Mucosa of descending colon (tissue), 3 donors: ENCODE measurements around the gene DTX1. TPM values are rescaled to one million over a fixed set of nuclear protein-coding genes. Genes with fewer than 3 reads are reported as not detected.

Source experiments
- ATAC-seq: fragments of 200-7000 bp; cut with Tn5 transposase; one replicate; pipeline ENCODE4 v1.9.1; 2020; ENCODE audit warnings: mild to moderate bottlenecking, moderate library complexity
- DNase-seq, 3 donors: peaks; one replicate each; pipeline ENCODE4 v3.0.0-alpha.2; 2020
- H3K36me3 ChIP-seq: fragments of 200-600 bp; one replicate; pipeline ENCODE4 v1.8.0; 2021; ENCODE audit warnings: low read depth, mild to moderate bottlenecking
- H3K4me1 ChIP-seq: fragments of 200-600 bp; one replicate; pipeline ENCODE4 v1.8.0; 2021; ENCODE audit warnings: low read depth, mild to moderate bottlenecking
- H3K4me3 ChIP-seq: fragments of 200-600 bp; one replicate; pipeline ENCODE4 v1.8.0; 2021; ENCODE audit warnings: mild to moderate bottlenecking
- H3K9me3 ChIP-seq: fragments of 200-600 bp; one replicate; pipeline ENCODE4 v1.8.0; 2021; ENCODE audit warnings: mild to moderate bottlenecking
- CTCF ChIP-seq: fragments of 200-600 bp; IDR thresholded peaks from one replicate; pipeline ENCODE4 v1.8.0; 2022; ENCODE audit warnings: antibody characterized with exemption, mild to moderate bottlenecking
- intact Hi-C, 2 donors: fragments of 100-400 bp; cut with DNase I in 1 of 2; cut with micrococcal nuclease in 1 of 2; formaldehyde crosslinking; loops; one replicate each; pipeline versions ENCODE4 v1.11.0 to v1.11.1; 2022; cut with DNase I, micrococcal nuclease
- long read RNA-seq, 2 donors: library from polyadenylated mRNA; unstranded; transcript quantifications; one replicate each; pipeline ENCODE4 v2.0.0, GENCODE V29; 2019 to 2021
- total RNA-seq, 3 donors: library from RNA; stranded (reverse); fragmentation: NEBNext Ultra II Directional in 2 of 3; extraction: Animal tissue kit (Norgen Biotek cat#: 25700) in 2 of 3; gene quantifications; one replicate each; pipeline versions ENCODE4 v1.2.1 to v1.2.4, GENCODE V29; 2021 to 2023
- donor health status: DM: no; HTN: no; CAD: no; lungs with moderate emphysema.
- donor health status: DM: no; HTN: no; CAD: no.
- donor health status: DM: no; HTN: yes; CAD: no.

Gene DTX1
- total RNA-seq, result 1 to 10 TPM in 2 of 3 donors, under 1 TPM in 1; 0.67 to 5.9 (median 1.6) TPM
- long read RNA-seq, donor 1, partial matches to known transcripts, result 3 of 5 reads
- long read RNA-seq, donor 1, other reads (novel, unspliced or antisense), result 2 of 5 reads
- long read RNA-seq, donor 2, partial matches to known transcripts, result 1 of 1 reads
- long read RNA-seq, donor 2, other reads (novel, unspliced or antisense), result 0 of 1 reads

DNA sequence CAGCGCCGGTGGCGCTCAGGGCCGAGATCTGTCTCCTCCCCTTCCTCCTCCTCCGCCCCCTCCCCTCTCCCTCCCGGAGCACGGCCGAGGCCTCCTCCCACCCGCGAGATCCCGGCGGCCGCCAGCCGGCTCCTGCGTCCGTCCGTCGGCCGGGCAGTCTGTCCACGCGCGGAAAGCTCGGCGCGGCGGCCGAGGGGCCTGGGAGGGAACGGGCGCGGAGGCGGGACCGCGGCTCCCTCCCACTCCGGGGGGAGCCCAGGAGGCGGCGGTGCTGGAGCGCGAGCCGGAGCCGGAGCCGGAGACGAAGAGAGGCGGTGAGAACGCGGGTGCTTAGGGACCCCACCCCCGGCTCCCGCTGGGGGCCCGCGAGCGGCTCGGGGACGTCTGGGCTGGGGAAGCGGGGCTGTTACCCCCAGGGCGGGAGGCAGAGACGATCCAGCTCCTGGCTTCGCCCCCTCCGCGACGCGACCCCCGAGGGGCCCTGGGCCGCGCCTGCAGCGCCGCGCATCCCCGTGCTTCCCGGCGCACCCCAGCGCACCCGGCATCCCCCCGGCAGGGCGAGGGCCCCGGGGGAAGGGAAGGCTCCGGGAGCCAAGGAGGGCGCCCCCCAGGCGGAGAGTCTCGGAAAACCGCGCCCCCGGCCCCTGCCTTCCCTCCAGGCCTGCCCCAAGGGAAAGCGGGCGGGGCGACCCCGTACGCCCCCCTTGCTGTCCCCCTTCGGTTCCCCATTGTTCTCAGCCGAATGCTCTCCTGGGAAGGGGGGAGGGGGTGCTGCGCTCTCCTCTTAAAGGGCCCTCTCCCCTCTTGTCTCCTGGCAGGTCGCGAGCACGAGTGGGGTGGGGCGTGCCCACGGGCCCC is at the start of gene DTX1:
Gene DTX1 (plus strand): TSS at position 100 of the 858 bp plus-strand sequence. CDS start 1,463 bp downstream, outside the sequence.
- intact Hi-C loops, result loop anchor here in 1 of 2 donors (10.0 kb wide), 1 partner anchor 98 kb away; no protein-coding TSS in a partner anchor
- DNase-seq, result peak in 1 of 3 donors; percentile 9

DNA sequence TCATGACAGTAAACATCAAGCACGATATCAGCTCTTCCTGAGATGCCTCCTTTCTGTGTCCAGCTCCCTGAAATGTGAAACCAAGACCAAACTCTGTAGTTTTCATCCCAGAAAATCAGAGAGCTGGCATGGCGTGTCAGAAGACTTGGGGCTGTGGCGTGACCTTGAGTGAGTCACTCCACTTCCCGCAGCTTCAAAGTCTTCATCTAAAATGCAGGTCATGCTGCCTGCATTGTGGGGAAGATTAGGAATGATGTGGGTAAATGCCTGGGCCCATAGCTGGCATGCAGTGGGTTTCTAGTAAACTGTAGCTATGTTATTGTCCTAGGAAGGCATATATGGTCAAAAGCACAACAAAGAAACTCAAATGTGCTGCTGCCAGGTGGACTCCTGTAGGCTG is 49.4 kb upstream of the DTX1 start:
- no peaks in the 10 kb centered on the region for H3K4me1 ChIP-seq
- DNase-seq (no peak), ATAC-seq (no peak)
- no peaks in the 10 kb centered on the region for H3K36me3 ChIP-seq
- no peak for TF ChIP-seq CTCF
- peaks cover 5% of the 10 kb centered on the region for H3K9me3 ChIP-seq
- H3K4me3 ChIP-seq, result no peak overlapping the region
- intact Hi-C loops, result no loop called here

More for the DNA sequence above, at the start of gene DTX1:
- Histone ChIP-seq H3K36me3 (no peaks in the 10 kb centered on the region), H3K4me1 (peaks cover 4% of the 10 kb centered on the region), H3K9me3 (no peaks in the 10 kb centered on the region), H3K4me3 (no peak within 1 kb of the TSS)
- peak; percentile 48 for ATAC-seq
- no peak for TF ChIP-seq CTCF

DNA sequence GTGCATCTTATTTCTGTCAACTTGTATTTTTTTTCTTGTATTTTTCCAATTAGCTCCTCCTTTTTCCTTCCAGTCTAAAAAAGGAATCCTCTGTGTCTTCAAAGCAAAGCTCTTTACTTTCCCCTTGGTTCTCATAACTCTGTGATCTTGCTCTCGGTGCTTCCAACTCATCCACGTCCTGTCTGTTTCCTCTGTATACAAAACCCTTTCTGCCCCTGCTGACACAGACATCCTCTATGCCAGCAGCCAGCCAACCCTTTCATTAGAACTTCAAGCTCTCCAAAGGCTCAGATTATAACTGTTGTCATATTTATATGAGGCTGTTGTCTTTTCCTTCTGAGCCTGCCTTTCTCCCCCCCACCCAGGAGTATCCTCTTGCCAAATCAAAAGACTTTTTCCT is 45.8 kb upstream of the DTX1 start:
- DNase-seq (no peak), ATAC-seq (no peak)
- Histone ChIP-seq H3K36me3 (no peaks in the 10 kb centered on the region), H3K4me3 (no peak overlapping the region), H3K4me1 (no peaks in the 10 kb centered on the region), H3K9me3 (peaks cover 5% of the 10 kb centered on the region)
- TF ChIP-seq CTCF, result no peak
- intact Hi-C loops, result no loop called here

GRCh38 chr12:113014565-113014964 is 42.0 kb upstream of the DTX1 start:
- no peak for DNase-seq
- Histone ChIP-seq H3K9me3 (peaks cover 5% of the 10 kb centered on the region), H3K4me1 (no peaks in the 10 kb centered on the region), H3K4me3 (no peak overlapping the region), H3K36me3 (no peaks in the 10 kb centered on the region)
- TF ChIP-seq CTCF, result no peak
- no peak for ATAC-seq
- intact Hi-C loops, result no loop called here

DNA sequence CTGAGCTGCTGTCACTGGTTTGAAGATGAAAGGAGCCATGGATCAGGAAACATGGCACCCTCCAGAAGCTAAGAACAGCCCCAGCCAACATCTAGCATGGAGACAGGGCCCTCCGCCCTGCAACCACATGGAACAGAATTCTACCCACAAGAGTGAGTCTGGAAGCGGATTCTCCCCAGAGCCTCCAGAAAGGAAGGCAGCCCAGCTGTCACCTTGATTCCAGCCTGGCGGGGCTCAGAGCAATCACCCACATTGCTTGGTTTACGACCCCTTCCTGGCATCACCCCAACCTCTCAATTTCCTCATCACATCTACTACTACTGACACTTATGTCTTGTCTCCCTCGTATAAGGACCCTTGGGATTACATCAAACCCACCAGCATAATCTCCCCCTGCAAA is 39.7 kb upstream of the DTX1 start:
- Histone ChIP-seq H3K4me1 (no peaks in the 10 kb centered on the region), H3K36me3 (no peaks in the 10 kb centered on the region), H3K4me3 (no peak overlapping the region), H3K9me3 (no peaks in the 10 kb centered on the region)
- no peak for TF ChIP-seq CTCF
- intact Hi-C loops, result no loop called here
- no peak for DNase-seq
- ATAC-seq, result no peak
